Stimulated activated CD4-positive, alpha-beta T cell treated with anti-CD3 and anti-CD28 coated beads, Interleukin-12 subunit alpha, Interleukin-12 subunit beta, amount 100 ng/mL, for 48 hours (primary cell): Measurements from ENCODE around the gene SLC7A7.
"Not testable (repeated sequence)": the region's sequence is repeated elsewhere in the genome, so short reads cannot be mapped to it uniquely, and the experiment has no call there.

Experiments
- DNase-seq, 3 donors: peaks; one replicate each; pipeline ENCODE4 v3.0.0-alpha.2; 2020; ENCODE audit warnings: low read depth in 2 of 3, low spot score in 1 of 3

SLC7A7 gene

DNA sequence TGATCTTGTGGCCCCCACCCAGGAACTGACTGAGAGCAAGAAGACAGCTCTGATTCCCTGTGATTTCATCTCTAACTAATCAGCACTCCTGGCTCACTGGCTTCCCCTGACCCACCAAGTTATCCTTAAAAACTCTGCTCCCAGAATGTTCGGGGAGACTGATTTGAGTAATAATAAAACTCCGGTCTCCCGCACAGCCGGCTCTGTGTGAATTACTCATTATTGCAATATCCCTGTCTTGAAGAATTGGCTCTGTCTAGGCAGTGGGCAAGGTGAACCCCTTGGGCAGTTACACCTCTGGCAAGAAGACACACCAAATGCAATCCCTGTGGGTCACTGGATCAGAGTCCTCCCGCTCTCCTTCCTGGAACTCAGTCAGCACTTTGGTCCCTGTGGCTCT, 21.3 kb downstream of the SLC7A7 start:
- no peak for DNase-seq

GRCh38 chr14:22793550-22793949, 21.7 kb downstream of the SLC7A7 start:
- not testable (repeated sequence) for DNase-seq

DNA sequence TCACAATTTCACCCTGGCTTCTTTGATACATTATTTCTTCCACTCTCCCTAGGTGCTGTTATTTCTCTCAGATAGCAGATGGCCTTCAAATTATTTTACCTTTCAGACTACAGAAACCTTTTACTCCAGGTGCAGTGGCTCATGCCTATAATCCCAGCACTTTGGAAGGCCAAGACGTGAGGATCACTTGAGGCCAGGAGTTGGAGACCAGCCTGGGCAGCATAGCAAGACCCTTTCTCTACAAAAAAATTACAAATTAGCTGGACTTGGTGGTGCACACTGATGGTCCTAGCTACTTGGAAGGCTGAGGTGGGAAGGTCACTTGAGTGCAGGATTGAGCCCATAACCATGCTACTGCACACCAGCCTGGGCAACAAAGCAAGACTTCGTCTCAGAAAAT, 23.1 kb downstream of the SLC7A7 start:
- no peak for DNase-seq

GRCh38 chr14:22791301-22791700, 23.9 kb downstream of the SLC7A7 start:
- no peak for DNase-seq

GRCh38 chr14:22786685-22787084, 28.6 kb downstream of the SLC7A7 start:
- DNase-seq = no peak

- DNase-seq = no peak
Measured at GRCh38 chr14:22781301-22781991, 33.8 kb downstream of the SLC7A7 start.

- DNase-seq = no peak
Measured at GRCh38 chr14:22780941-22781300, 34.3 kb downstream of the SLC7A7 start.

DNA sequence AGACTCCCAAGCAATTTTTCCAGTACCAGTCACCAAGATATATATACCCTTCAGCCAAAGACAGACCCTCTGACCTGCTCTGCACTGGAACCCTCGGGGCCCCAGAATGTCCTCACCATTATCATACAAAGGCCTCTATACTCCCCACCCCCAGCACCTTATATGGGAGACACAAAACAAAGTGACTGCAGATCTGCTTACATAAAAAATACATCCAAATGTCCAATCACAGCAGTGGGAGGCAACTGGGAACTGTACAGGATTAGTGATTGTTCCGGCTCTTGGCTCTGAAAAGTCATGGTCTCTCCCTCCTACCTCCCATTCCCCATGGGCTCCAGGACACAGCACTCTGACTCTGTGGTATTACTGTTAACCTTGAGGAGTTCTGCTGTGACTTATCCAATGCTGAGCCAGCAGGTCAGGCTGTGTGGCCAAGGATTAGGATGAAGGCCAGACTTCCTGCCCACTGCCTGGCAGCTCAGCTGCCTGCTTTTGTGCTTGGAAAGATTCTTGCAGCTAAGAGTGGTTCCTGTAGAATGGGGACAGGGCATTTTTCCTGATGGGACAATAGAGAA, 35.0 kb downstream of the SLC7A7 start:
- no peak for DNase-seq

DNA sequence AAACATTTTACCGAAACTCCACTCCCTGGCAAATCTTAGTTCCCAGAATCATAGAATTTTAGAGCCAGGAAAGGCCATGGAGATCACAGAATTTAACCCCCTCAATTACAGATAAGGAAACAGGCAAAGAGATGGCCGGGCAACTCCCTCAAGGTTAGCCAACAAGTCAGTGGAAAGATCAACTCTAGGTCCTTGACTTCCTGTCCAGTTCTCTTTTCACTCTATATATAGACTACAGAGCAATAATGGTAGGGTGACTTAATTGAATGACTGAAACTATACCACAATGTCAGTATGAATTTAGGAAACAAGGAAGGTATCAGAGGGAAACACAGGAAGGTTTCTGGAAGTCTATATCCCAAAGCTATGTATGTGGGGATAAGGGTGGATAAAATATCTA, 37.2 kb downstream of the SLC7A7 start:
- DNase-seq = no peak

- not testable (repeated sequence) for DNase-seq
Measured at GRCh38 chr14:22776849-22777248, 38.4 kb downstream of the SLC7A7 start.

- no peak for DNase-seq
Measured at GRCh38 chr14:22776215-22776614, 39.0 kb downstream of the SLC7A7 start.

DNA sequence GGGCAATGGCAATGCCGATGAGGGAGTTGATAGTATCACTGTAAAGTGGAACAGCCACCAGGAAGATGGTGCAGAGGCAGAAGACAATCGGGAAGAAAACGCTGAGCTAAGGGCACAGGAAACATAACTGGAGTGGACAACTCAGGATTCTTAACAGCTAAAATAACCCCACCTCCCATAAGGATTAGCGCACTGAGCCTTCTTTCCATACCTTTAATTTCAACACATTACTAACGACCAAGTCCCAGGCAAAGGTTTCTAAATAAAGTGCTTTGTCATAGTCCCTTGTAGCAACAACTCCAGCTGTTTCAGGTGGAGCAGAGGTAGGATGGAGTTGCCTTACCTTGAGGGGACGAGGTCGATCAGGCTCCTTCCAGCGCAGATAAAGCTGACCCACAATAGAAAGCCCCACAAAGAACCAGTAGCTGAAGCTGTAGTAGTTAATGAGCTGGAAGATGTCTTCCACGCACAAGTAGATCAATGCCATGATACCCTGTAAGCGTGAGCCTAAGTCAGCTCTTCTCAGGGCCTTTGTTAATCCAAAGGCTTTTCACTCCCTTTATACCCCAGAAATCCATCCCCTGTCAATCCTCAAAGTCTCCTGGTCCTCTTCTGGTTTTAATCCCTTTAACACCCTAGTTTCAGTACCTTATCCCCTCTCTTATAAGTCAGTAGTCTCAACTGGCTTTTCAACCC, 41.1 kb downstream of the SLC7A7 start:
- no peak for DNase-seq

DNA sequence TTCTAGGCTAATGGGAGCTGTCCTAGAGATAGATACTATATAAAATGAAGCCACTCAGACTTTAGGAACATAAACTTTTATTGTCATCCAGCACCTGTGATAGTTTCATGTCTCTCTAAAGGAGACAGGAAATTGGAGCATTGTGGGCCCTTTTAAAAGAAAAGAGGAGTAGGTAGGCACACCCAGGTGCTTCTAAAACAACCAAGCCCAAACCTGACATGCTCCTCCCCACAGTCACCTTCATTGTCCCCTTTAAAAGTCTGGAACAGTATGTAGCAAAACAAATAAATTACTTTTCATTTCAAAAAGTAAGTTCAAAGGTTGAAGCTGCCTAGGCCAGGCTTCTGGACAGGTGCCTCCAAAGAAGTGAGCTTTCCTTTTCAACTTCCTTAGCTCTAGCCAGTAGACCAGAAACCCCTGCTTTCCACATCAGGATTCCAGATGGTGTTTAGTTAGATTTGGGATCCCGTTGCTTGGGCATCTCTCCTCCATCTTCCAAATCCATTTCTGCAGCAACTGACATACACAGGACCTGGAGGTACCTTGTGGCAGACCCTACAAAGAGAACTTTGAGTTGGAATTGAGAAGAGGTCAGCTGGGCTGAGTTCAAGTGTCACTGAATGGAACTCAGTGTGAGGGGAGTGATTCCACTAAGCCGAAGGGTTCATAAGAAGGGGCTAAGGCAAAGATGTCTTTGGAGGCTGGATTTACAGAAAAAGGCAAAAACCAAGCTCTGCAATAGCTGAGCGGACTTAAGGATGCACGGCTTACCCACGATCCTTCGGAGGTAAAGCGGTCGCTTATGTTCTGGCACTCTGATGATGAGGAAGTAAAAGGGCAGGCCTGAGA, 41.8 kb downstream of the SLC7A7 start:
- DNase-seq = no peak

DNA sequence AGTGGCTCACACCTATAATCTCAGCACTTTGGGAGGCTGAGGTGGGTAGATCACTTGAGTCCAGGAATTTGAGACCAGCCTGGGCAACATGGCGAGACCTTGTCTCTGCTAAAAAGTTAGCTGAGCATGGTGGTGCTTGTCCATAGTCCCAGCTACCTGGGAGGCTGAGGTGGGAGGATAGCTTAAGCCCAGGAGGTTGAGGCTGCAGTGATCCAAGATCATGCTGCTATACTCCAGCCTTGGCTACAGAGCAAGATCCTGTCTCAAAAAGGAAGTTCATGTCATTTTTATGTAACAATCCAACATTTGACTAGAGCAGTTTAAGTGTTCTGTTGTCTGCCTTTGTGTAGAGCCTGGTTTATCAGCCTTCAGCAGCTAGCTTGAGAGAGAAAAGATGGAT, 42.5 kb downstream of the SLC7A7 start:
- DNase-seq = no peak

DNA sequence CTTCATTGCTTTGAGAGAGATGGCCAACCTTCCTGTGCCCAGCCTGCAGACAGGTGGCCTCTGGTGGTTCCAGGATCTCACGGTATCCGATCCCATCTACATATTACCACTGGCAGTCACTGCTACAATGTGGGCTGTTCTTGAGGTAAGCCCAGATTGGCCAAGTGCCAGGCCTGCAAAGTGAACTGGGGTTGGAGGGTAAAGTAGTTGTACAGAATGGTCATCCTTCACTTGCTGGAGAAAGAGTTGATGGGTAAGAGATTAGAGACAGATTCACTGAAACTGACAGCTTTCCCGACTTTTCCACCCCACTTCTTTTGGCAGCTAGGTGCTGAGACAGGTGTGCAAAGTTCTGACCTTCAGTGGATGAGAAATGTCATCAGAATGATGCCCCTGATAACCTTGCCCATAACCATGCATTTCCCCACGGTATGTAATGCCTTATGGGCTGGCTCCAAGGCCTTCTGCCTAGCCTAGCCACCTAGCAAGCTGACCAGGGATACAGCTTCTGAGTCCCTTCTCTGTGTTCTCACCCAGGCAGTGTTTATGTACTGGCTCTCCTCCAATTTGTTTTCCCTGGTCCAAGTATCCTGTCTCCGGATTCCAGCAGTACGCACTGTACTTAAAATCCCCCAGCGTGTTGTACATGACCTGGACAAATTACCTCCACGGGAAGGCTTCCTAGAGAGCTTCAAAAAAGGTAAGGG, 44.6 kb downstream of the SLC7A7 start:
- DNase-seq = no peak

- no peak for DNase-seq
Measured at GRCh38 chr14:22769369-22769768, 45.9 kb downstream of the SLC7A7 start.

DNA sequence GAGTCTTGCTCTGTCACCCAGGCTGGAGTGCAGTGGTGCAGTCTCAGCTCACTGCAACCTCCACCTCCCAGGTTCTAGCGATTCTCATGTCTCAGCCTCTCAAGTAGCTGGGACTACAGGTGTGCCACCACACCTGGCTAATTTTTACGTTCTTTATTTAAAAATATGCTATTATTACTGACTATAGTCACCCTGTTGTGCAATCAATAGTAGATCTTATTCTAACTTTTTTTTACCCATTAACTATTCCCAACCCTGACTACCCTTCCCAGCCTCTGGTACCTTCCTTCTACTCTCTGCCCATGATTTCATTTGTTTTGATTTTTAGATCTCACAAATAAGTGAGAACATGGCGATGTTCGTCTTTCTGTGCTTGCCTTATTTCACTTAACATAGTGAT, 46.3 kb downstream of the SLC7A7 start:
- DNase-seq = no peak

GRCh38 chr14:22767323-22767589, 48.0 kb downstream of the SLC7A7 start:
- no peak for DNase-seq

- peak; percentile 91 to 94 (median 92) for DNase-seq
Measured at GRCh38 chr14:22766457-22767322, 48.5 kb downstream of the SLC7A7 start, which contains the start of gene OXA1L. Gene OXA1L (plus strand): TSS chr14:22766688. CDS start chr14:22766702, 14 bp downstream.

- no peak for DNase-seq
Measured at GRCh38 chr14:22764382-22764781, 50.9 kb downstream of the SLC7A7 start.
